ENCODE results near the gene HCRTR1. TPM values are rescaled to one million over a fixed set of nuclear protein-coding genes. Genes with fewer than 3 reads are reported as not detected.

Gene HCRTR1
- total RNA-seq, 1 donor from 2014 or later: not detected

DNA sequence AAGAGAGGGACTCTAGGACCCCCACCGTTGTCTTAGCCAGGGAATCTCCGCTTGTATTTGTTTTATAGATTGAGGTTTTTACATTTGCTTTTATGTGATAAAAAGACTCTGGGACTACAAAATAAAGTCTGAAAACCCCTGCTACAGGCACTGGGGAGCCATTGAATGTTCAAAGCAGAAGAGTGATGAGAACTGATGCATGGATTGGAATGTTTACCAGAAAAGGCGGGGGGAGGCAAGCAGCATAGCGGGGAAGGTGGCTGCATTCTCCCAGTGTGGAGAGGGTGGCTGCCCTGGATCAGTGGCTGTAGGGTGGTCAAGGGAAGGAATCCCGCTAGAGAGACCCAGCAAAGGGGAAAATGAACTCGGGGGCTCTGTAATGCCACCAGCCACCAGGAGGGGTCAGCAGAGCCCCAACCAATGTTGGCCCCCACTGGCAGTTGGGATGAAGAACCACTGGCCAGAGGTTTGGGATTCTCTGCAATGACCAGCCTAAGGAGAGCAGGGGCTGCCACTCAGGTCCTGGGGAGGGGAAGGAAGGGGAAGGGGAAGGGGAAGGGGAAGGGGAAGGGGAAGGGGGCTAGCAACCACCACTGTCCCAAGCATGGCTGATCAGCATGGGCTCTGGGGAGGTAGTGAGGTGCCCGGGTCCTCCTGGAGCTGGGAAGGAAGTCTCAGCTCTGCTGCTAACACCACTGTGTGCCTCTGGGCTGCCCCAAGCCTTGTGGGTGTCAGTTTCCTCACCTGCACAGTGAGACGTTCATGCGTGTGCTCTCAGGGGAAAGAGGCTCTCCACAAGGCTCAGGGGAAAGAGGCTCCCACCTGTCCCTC is 46.3 kb downstream of the HCRTR1 start:
- peaks cover 3% of the 10 kb centered on the region for H3K27me3 Mint-ChIP-seq (ENCODE audit: low read depth)
- no peak overlapping the region for H3K4me3 Mint-ChIP-seq
- H3K27ac Mint-ChIP-seq (ENCODE audit: unreplicated experiment): no peak overlapping the region
- TF ChIP-seq, protein P1, sequence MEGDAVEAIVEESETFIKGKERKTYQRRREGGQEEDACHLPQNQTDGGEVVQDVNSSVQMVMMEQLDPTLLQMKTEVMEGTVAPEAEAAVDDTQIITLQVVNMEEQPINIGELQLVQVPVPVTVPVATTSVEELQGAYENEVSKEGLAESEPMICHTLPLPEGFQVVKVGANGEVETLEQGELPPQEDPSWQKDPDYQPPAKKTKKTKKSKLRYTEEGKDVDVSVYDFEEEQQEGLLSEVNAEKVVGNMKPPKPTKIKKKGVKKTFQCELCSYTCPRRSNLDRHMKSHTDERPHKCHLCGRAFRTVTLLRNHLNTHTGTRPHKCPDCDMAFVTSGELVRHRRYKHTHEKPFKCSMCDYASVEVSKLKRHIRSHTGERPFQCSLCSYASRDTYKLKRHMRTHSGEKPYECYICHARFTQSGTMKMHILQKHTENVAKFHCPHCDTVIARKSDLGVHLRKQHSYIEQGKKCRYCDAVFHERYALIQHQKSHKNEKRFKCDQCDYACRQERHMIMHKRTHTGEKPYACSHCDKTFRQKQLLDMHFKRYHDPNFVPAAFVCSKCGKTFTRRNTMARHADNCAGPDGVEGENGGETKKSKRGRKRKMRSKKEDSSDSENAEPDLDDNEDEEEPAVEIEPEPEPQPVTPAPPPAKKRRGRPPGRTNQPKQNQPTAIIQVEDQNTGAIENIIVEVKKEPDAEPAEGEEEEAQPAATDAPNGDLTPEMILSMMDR (conservative IDR thresholded peaks at IDR 0.05): peak; percentile 88
- H3K9me3 Mint-ChIP-seq: no peaks in the 10 kb centered on the region
- peak; percentile 85 for DNase-seq (ENCODE audit: low read depth, low spot score)
- H3K4me1 Mint-ChIP-seq: no peaks in the 10 kb centered on the region
- H3K36me3 Mint-ChIP-seq (ENCODE audit: low read depth): no peaks in the 10 kb centered on the region

DNA sequence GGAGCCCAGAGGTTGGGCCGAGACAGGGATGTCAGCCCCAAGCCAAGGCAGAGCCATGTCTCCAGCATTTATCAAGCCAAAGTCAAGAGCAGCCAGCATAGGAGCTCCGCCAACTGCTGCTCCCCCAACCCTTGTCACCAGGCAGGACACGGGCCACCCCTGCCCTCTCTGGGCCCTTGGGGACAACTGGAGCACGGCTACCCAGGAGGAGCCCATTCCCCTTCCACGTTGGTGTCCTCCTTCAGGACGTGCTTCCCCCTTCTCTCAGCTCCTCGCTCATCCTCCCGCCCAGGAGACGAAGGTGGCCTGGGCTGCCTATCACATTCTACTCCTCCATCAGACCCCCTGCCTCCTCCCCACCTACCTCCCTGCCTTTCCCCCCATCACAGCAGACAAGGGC is 47.0 kb downstream of the HCRTR1 start:
- Mint-ChIP-seq H3K27me3 (ENCODE audit: low read depth) (peaks cover 3% of the 10 kb centered on the region), H3K36me3 (ENCODE audit: low read depth) (no peaks in the 10 kb centered on the region), H3K4me3 (no peak overlapping the region), H3K9me3 (no peaks in the 10 kb centered on the region), H3K4me1 (peaks cover 2% of the 10 kb centered on the region), H3K27ac (ENCODE audit: unreplicated experiment) (no peak overlapping the region)
- TF ChIP-seq, protein P1 (conservative IDR thresholded peaks at IDR 0.05): no peak
- no peak for DNase-seq (ENCODE audit: low read depth, low spot score)

DNA sequence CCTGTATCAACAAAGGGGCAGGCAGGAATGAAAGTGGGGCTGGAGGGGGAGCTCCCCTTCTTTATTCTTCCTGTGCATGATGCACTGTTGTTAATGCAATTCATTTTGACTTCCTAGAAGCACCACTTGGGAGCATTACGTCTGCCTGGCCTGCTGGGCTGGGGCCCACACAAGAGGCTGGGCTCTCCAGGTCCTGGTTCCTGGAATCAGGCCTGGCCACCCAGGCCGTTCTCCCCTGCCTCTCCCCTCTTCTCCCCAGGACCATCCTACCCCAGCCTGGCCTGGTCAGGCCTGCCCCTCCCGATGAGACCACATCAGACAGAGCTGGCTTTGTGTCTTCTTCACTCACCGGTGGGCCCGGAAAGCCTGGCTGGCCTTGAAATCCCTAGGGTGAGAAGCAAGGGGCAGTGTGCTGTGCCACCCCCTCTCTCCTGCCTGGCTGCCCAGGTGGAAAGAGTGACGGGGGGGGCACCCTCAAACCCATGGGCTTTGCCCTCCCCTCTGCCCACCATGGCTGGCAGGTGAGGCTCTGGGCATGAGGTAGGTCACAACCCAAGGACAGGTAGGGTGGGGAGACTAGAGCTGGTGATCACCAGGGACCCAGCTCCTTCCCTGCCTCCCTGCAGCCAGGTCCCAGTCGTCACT is 47.9 kb downstream of the HCRTR1 start:
- DNase-seq (ENCODE audit: low read depth, low spot score): no peak
- Mint-ChIP-seq H3K36me3 (ENCODE audit: low read depth) (no peaks in the 10 kb centered on the region), H3K9me3 (no peaks in the 10 kb centered on the region), H3K27ac (ENCODE audit: unreplicated experiment) (no peak overlapping the region), H3K4me3 (no peak overlapping the region), H3K27me3 (ENCODE audit: low read depth) (peaks cover 10% of the 10 kb centered on the region), H3K4me1 (peaks cover 8% of the 10 kb centered on the region)
- TF ChIP-seq, protein P1 (conservative IDR thresholded peaks at IDR 0.05): no peak

DNA sequence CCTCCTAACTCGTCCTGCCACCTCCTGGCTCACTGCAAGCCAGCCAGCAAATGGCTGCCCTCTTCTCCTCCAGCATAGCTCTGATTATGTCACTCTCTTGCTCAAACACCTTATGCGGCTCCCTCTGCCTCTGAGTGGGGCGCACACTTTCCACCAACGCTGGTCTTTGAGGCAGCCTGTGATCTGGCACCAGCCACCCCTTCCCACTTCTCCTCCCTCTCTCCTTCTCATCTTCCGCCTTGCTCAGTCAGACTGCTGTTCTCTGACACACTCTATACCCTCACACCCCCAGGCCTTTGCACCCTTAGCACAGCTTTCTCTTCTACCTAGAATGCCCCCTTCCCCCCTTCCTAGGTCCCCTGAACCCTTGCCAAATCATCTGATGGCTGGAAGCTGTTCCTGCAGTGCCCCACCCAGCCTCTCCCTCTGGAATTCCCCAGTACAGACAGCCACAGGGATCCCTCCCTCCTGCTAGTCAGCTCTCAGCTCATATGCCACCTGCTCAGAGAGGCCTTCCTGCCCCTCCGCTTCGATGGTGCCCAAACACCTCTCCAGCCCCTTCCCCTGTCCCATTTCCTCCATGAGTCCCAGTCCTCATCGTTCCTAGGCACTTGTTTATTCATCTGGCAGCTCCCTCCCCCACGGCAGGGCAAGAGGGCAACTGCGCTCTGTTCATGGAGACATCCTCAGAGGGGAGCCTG is 48.9 kb downstream of the HCRTR1 start:
- H3K4me1 Mint-ChIP-seq: peaks cover 8% of the 10 kb centered on the region
- no peak for DNase-seq (ENCODE audit: low read depth, low spot score)
- H3K27ac Mint-ChIP-seq (ENCODE audit: unreplicated experiment): peak overlapping the region; percentile 57
- TF ChIP-seq, protein P1 (conservative IDR thresholded peaks at IDR 0.05): no peak
- H3K27me3 Mint-ChIP-seq (ENCODE audit: low read depth): peaks cover 10% of the 10 kb centered on the region
- H3K9me3 Mint-ChIP-seq: no peaks in the 10 kb centered on the region
- no peak overlapping the region for H3K4me3 Mint-ChIP-seq
- no peaks in the 10 kb centered on the region for H3K36me3 Mint-ChIP-seq (ENCODE audit: low read depth)

DNA sequence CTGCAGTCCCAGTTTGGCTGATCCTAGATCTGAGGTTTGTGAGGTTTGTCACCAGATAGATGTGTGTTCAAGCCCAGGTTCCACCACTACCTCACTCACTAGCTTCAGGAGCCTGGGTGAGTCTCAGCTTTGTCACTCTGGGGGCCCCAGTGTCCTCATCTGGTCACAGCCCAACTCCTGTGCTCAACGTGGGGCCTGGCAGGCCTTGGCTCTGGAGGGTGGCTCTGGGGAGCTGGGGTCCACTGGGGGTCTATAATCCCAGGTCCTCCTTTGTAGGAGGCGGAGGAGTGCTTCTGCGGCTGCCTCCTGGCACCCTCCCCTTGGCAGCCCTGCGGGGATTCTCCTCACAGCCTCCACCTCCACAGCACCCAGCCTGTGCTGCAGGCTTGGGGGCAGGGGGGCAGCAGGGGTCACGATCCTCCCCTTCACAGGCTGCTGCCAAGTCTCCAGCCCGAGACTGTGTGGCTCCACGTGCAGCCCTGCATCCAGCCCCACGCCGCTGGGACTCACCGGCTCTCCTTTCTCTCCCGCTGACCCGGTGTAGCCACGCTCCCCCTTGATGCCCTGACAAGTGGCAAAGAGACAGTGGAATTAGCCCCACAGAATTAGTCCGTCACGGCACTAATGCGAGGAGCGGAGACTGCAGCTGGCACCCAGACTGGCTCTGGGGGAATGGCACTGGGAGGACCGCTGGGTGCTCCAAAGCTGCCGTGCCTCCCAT is 49.7 kb downstream of the HCRTR1 start:
- H3K27ac Mint-ChIP-seq (ENCODE audit: unreplicated experiment): no peak overlapping the region
- TF ChIP-seq, protein P1 (conservative IDR thresholded peaks at IDR 0.05): no peak
- H3K36me3 Mint-ChIP-seq (ENCODE audit: low read depth): no peaks in the 10 kb centered on the region
- H3K4me1 Mint-ChIP-seq: peaks cover 8% of the 10 kb centered on the region
- H3K9me3 Mint-ChIP-seq: no peaks in the 10 kb centered on the region
- H3K27me3 Mint-ChIP-seq (ENCODE audit: low read depth): peaks cover 10% of the 10 kb centered on the region
- H3K4me3 Mint-ChIP-seq: no peak overlapping the region
- DNase-seq (ENCODE audit: low read depth, low spot score): no peak

All from neural crest cell (in vitro differentiated cells).